Vagina (tissue), 2 donors: ENCODE results near the gene HELB.

ENCODE experiments used
- POLR2A ChIP-seq, 2 donors: fragments of 450-650 bp; IDR thresholded peaks; one replicate each; pipeline ENCODE4 v1.6.1; 2017; ENCODE audit warnings: antibody characterized with exemption in 2 of 2, mild to moderate bottlenecking in 2 of 2, moderate library complexity in 2 of 2
- POLR2AphosphoS5 ChIP-seq, 2 donors: sonication (generic); formaldehyde crosslinking; IDR thresholded peaks; one replicate each; pipeline ENCODE4 v1.9.0; 2017; ENCODE audit warnings: antibody characterized with exemption in 2 of 2, mild to moderate bottlenecking in 2 of 2, low read depth in 1 of 2; ENCODE audit not compliant: insufficient read depth in 1 of 2
- TF ChIP-seq, protein P1 (sequence below), 3 experiments: fragments of 450-650 bp in 2 of 3; fragments of 200-600 bp in 1 of 3; sonication (generic) in 1 of 3; IDR thresholded peaks; one replicate each; pipeline ENCODE4 v1.5.1; 2017 to 2019; ENCODE audit warnings: antibody characterized with exemption in 3 of 3, mild to moderate bottlenecking in 2 of 3, moderate library complexity in 2 of 3

GRCh38 chr12:66379616-66380015 is 77.3 kb downstream of the HELB start:
- TF ChIP-seq, protein P1, sequence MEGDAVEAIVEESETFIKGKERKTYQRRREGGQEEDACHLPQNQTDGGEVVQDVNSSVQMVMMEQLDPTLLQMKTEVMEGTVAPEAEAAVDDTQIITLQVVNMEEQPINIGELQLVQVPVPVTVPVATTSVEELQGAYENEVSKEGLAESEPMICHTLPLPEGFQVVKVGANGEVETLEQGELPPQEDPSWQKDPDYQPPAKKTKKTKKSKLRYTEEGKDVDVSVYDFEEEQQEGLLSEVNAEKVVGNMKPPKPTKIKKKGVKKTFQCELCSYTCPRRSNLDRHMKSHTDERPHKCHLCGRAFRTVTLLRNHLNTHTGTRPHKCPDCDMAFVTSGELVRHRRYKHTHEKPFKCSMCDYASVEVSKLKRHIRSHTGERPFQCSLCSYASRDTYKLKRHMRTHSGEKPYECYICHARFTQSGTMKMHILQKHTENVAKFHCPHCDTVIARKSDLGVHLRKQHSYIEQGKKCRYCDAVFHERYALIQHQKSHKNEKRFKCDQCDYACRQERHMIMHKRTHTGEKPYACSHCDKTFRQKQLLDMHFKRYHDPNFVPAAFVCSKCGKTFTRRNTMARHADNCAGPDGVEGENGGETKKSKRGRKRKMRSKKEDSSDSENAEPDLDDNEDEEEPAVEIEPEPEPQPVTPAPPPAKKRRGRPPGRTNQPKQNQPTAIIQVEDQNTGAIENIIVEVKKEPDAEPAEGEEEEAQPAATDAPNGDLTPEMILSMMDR (IDR thresholded peaks at IDR 0.05): no peak
- TF ChIP-seq POLR2AphosphoS5 (IDR thresholded peaks at IDR 0.05; ENCODE audit: insufficient read depth in 1 of 2, low read depth in 1 of 2) (no peak), POLR2A (IDR thresholded peaks at IDR 0.05) (no peak)
